HG02852 (cell line): ENCODE data around the gene HTN1.
"Not testable (repeated sequence)": the region's sequence is repeated elsewhere in the genome, so short reads cannot be mapped to it uniquely, and the experiment has no call there.

Experiments used
- ATAC-seq: cut with Tn5 transposase; IDR thresholded peaks from one replicate; pipeline ENCODE4 v1.9.1; 2021; ENCODE audit warnings: mild to moderate bottlenecking, moderate library complexity; ENCODE audit not compliant: unreplicated experiment

The HTN1 gene

GRCh38 chr4:70050138-70050537 is at the start of gene HTN1:
Gene HTN1, plus strand, starts transcription at chr4:70050438. Its CDS starts 2,639 bp downstream, at chr4:70053077.
- not testable (repeated sequence) for ATAC-seq

- no peak for ATAC-seq
Measured at GRCh38 chr4:70000711-70001110, 49.5 kb upstream of the HTN1 start.

- no peak for ATAC-seq
Measured at GRCh38 chr4:70002507-70002906, 47.7 kb upstream of the HTN1 start.

GRCh38 chr4:70008771-70009170 is 41.5 kb upstream of the HTN1 start:
- no peak for ATAC-seq

DNA sequence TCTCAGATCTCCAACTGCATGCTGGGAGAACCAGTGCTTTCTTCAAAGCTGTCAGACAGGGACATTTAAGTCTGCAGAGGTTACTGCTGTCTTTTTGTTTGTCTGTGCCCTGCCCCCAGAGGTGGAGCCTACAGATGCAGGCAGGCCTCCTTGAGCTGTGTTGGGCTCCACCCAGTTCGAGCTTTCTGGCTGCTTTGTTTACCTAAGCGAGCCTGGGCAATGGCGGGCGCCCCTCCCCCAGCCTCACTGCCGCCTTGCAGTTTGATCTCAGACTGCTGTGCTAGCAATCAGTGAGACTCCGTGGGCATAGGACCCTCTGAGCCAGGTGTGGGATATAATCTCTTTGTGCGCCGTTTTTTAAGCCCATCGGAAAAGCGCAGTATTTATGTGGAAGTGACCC is 31.2 kb upstream of the HTN1 start:
- not testable (repeated sequence) for ATAC-seq

GRCh38 chr4:70023218-70023617 is 27.0 kb upstream of the HTN1 start:
- no peak for ATAC-seq

DNA sequence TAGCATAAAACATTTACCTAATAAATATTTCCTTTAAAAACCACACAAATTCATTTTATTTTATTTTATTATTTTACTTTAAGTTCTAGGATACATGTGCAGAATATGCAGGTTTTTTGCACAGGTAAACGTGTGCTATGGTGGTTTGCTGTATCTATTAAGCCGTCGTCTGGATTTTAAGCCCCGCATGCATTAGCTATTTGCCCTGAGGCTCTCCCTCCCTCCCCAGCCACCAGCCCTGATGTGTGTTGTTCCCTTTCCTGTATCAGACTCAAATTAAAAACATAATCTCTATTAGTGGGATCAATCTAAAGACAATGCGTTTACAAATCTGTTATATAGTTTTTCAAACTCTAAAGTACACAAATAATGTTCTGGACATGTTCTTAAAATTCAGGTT is 23.2 kb upstream of the HTN1 start:
- ATAC-seq = no peak

GRCh38 chr4:70028159-70028558 is 22.1 kb upstream of the HTN1 start, which contains the start of gene HTN3:
Gene HTN3, plus strand, starts transcription at chr4:70028459. Its CDS starts 2,282 bp downstream, at chr4:70030741.
- not testable (repeated sequence) for ATAC-seq

- ATAC-seq = not testable (repeated sequence)
Measured at GRCh38 chr4:70037559-70037958, 12.7 kb upstream of the HTN1 start.

DNA sequence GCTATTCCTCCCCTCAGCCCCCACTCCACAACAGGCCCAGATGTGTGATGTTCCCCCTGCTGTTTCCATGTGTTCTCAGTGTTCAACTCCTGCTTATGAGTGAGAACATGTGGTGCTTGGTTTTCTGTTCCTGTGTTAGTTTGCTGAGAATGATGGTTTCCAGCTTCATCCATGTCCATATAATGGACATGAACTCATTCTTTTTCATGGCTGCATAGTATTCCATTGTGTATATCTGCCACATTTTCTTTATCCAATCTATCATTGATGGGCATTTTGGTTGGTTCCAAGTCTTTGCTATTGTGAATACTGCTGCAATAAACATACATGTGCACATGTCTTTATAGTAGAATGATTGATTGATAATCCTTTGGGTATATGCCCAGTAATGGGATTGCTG is 10.3 kb upstream of the HTN1 start:
- not testable (repeated sequence) for ATAC-seq

DNA sequence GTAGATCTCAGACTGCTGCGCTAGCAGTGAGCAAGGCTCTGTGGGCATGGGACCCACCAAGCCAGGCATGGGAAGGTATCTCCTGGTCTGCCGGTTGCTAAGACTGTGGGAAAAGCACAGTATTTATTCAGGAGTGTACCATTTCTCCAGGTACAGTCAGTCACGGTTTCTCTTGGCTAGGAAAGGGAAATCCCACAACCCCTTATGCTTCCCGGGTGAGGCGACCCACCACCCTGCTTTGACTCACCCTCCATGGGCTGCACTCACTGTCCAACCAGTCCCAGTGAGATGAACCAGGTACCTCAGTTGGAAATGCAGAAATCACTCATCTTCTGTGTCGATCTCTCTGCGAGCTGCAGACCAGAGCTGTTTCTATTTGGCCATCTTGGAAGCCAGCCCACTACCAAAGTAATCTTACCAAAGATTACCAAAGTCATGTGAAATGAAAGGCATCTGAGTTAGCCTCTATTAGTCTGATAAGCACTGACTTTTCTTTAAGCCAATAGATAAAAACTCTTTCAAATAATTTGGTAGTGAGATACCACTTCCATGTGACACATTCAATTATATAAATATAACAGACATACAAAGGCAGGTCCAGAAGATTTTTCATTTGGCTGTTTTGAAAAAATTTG is 8.5 kb upstream of the HTN1 start:
- ATAC-seq = no peak

DNA sequence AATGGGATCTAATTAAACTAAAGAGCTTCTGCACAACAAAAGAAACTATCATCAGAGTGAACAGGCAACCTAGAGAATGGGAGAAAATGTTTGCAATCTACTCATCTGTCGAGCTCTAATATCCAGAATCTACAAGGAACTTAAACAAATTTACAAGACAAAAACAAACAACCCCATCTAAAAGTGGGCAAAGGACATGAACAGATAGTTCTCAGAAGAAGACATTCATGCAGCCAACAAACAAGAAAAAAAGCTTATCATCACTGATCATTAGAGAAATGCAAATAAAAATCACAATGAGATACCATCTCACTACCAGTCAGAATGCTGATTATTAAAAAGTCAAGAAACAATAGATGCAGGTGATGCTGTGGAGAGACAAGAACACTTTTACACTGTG is 6.3 kb downstream of the HTN1 start:
- ATAC-seq = not testable (repeated sequence)

DNA sequence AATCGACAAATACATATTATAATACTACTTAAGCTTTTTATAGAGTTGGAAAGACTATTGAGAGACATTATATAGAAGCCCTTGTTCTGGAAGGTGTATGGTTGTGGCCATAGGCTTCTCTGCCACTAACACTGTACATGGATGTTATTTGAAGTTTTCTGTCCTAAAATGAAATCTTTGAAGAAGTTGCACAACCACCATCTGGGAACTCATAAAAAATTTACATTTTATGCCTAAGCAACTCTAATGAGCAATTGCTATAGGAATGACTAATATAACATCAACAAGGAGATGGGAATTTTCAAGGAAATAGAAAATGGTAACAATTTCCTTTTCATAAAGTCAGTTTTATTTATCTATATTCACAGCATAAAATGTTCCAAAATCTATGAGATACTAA is 7.4 kb downstream of the HTN1 start:
- ATAC-seq = no peak

DNA sequence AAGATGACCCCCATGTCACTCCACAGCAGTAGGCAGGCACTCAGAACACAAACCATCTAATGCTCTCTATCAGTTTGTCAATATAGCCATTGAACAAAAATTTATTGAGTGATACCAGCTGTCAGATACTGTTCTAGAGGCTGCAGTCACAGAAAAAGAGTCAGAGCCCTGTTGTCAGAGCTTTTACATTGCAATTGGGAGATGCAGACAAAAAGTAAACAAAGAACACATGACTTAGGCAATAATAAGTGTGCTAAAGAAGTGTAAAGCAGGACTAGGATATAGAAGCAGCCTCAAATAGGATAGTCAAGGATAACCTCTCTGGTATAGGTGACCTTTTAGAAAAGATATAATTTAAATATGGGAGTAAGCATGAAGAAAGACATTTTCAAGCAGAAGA is 8.9 kb downstream of the HTN1 start:
- no peak for ATAC-seq

GRCh38 chr4:70062000-70062399 is 11.8 kb downstream of the HTN1 start:
- ATAC-seq = peak; percentile 80

DNA sequence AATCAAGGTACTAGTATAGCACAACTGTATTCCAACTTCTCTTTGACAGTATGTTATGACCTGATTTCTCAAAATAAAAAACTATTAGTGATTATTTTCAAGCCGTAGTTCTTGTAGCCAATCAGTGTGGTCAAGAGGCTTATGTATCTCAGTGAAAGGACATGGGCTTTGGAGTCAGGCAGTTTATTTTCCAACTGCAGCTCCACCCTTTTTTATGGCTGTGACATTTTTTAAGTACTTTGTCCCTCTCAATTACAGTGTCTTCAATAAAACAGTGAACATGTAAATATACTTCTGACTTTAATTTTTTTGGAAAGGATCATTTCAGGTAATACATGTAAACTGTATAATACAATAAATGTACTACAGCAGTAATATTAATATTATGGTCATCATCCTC is 30.0 kb downstream of the HTN1 start:
- no peak for ATAC-seq

DNA sequence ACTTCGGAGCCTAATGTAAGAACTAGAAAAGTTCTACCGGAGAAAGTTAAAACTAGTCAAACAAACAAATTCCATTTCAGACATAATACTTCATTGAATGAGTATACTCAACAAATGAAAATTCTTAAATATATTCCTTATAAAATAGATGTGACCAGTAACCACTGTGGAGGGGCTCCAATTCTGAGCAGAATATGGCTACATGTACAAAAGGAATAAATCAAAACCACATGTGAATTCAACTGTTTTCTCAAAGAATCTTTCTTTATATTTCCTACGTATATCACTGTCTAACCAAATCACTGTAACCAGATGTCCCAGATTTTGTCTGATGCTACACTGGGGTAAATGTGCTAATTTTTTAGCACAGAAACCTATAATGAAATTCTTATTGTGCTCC is 49.0 kb downstream of the HTN1 start:
- ATAC-seq = no peak
